NCI-H2196 treated with DMSO at 0.1 percent for 48 hours (cell line): ENCODE measurements around the gene FXYD6.

Experiments
- DNase-seq: peaks from one replicate; lab custom pipeline; 2025; ENCODE audit not compliant: unreplicated experiment; lab: John Stamatoyannopoulos, UW

Gene FXYD6

DNA sequence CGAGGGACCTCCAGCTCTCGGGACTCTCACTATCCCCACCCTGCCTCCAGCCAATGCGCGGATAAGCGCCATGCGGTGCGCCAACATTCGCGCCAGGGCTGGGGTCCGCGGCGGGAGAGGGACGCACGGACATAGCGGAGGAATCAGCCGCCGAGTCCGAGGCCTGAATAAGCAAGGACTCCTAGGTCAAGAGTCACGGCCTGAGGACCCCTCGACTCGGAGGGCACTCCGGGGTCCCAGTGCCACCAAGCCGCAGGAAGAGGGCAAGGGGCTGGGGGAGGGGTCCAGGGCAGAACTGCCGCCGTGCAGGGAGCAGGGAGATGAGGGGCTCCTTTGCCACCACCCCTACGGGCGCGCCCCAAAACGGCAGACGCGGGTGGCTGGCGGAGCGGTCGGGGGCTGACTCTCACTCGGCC is 80.0 kb downstream of the FXYD6 start:
- no peak for DNase-seq

DNA sequence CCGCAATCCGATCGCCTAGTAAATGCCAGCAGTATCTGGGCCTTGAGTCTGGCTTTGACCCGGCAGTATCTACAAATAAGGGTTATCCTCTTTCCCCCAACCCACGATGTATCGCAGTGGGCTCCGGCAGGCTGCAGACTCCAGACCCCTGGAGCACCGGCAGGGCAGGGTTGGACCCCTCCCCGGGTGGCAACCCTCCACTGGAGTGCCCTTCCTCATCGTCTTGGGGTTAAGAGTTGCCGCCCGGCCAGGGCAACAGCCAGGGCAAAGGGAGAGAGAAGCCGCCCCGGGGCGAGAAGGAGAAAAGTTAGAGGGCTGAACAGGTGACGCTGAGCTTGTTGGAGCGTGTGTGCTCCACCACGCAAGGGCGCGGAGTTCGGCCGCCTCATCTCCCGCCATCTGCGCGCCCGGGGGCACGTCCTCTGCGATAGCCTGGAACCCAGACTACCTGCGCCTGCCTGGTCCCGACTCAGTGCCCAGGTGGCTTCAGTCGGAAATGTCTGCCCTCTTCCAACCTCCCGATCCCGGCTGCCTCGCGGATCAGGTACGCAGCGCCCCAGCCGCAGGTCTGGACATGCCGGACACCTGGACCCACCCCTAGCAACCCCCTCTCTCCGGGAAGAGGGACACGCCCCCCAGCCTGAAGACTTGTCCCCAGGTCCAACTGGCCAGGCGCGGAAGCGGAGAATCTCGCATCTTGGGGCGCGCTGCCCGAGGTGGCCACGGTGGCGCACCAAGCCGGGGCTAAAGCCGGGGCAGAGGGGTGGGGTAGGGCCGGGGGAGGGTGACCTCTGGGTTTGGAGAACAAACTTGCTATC is 80.6 kb downstream of the FXYD6 start:
- no peak for DNase-seq

DNA sequence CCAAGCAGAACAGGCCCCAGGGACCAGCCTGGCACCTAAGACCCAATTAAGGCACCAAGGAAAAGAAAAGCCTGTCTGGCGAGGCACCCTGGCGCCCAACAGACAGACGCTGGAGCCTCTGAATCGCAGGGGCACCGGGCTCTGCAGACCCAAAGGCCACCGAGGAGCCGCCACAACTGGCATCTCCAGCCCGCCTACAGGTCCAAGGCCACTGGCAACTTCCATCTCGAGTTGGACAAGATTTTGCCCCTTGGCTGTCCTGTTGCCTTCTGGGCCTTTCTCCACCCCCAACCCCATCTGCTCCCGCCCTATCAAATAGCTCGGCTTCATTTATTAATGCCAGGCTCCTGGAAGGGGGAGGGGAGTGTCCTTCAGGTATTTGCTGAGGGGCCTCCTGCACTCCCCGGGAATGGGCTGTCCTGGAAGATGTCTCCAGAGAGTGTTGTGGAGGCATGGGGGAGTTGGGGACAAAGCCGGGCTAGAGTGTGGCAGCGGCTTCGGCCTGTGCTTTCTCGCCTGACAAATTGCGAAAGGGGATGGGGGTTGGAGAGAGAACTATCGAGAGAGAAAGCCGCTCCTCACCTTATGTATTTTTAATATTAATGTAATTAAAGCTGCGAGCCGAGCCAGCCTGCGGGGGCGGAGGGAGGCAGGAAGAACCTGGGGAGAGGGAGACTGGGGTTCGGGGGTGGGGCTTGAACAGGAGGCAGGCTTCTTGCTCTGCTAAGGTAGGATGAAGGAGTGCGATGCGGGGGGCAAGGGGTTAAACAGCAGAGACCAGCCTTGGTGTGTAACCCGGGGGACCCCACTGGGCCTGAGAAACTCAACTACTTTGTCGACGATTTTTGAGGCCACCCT is 81.5 kb downstream of the FXYD6 start:
- DNase-seq, result no peak

DNA sequence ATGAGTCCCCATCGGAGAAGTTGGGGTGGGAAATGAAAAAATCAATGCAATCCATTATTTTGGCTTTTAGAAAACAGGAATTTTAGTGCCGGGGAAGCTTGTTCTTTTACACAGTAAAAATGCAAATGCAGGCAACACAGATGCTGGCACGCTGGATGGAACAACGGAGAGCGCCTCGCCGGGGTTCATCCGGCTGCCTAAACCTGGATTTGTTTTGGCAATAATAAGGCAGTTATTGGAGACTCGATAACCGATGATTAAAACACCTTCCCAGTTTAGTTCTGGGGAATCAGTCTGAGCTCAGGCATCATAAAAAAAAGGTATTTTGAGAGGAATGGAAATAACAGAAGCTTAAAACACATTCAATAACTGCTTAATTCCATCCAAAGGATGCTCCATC is 82.3 kb downstream of the FXYD6 start:
- DNase-seq, result no peak

DNA sequence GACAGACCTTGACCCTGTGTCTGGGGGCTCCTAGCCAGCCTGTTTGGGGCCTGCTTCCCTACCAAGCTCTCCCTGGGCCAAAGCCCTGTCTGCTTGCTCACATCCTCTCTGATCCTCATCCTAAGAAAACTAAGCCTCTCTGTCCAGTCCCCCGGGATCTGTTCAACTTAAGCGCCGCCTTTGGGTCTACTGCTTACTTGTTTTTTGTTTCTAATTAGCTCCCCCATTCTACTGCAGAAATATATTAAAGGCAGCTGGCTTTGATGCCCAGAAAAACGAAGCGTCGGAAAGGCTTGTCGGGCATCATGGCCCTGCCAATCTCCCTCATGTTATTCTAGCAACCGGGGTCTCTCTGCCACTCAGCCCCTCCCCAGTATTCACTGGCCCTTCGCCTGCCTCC is 82.9 kb downstream of the FXYD6 start:
- no peak for DNase-seq

DNA sequence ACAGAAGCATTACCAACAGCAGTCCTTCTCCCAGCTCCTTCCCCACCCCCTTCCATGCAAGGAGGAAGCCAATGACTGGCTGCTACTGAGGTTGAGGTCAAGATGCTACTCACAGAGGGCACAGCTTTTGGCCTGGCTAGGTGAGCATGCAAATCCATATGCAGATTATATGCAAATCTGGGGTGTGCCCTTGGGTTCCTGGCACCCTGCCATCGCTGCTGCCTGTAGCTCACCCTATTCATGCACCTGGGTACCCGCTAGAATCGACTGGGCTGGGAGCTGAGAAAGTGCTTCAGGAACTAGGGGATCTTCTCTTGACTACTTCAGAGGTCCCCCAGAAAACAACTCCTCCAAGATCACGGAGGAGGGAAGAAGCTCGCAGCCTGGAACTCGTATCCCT is 83.5 kb downstream of the FXYD6 start:
- no peak for DNase-seq

DNA sequence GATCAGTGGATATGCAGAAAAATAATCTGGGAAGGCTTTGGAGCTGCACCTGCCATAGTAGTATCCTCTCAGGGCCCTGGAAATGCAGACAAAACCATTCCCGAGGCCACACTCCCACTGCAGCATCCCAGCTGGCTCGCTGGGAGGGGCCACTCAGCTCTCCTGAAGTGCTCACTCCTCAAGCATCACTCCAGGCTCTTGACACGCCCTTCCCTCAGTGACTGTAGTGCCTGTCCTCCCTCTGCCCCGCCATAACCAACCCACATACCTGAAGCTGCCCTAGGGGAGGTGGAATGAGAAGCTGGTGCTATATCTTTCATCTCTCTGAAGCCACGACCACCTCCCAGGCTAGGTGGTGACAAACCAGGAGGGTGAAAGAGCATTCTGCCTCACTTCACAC is 84.2 kb downstream of the FXYD6 start:
- DNase-seq, result no peak

DNA sequence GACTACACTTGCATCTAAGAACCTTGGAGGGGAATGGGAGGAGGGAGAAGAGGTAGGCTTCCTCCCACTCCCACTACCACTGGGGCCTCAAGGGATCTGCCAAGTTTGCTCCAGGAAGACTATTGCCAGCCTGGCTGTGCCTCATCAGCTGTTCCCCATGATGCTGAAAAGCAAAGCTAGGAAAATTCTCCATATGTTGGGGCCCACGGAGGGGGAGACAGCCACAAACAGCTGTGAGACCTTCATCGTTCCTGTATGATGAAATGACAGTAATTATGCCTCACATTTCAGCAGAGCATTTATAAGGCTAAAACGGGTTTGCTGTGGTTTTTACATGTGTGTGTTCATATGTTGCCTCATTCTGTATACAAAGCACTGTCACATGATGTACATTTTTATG is 86.2 kb downstream of the FXYD6 start:
- no peak for DNase-seq

DNA sequence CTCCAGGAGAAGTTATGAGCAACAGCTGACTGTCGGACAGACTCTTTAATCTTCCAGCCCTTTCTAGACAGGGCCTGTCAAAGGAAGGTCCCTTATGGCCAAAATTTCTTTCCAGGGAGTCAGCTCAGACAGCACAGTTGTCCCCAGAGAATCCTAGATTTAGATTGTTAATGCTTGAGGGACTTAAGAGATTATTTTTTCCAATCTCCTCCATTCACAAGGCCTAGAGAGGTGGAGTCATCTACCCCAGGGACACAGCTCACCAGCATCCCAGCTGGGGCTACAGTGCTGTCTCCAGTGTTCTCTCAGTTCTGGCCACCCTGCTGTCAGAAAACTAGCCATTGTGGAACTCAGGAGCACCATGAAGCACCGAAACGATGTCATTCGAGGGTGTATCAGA is 87.2 kb downstream of the FXYD6 start:
- no peak for DNase-seq
